A673 (cell line): ENCODE results near the gene RAB15.

Experiments
- EZH2 ChIP-seq: fragments of 200-600 bp; sonication (generic); IDR thresholded peaks from 2 replicates; pipeline ENCODE4 v1.6.1; 2017; ENCODE audit warnings: borderline replicate concordance, low read depth, mild to moderate bottlenecking, mixed read lengths, antibody characterized with exemption, low read length; ENCODE audit not compliant: poor library complexity, severe bottlenecking
- TF ChIP-seq, protein P1 (sequence below): fragments of 300-800, 200-600 bp; sonication (generic); conservative IDR thresholded peaks from 2 replicates; pipeline ENCODE4 v1.5.1; 2017; ENCODE audit warnings: low read depth, mild to moderate bottlenecking, antibody characterized with exemption, low read length, moderate library complexity, mixed read lengths

DNA sequence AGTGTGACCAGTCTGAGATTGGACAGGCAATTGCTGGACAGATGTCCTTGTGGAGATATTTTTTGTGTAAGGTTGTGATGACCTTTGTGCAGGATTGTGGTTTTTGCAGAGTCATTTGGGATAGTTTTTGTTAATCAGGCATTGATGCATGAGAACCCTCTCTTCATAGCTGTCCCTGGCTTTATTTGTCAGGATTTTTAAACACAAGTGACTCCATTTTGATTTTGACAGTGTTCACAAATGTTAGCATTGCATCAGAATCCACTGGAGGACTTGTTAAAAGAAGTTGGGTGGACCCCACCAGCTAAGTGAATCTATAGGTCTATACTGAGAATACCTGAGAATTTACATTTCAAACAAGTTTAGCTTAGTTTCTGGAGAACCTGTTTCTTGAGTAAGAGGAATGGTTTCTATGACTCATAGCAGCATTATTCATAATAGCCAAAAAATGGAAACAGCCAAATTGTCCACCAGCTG is 26.4 kb upstream of the RAB15 start:
- TF ChIP-seq, protein P1, sequence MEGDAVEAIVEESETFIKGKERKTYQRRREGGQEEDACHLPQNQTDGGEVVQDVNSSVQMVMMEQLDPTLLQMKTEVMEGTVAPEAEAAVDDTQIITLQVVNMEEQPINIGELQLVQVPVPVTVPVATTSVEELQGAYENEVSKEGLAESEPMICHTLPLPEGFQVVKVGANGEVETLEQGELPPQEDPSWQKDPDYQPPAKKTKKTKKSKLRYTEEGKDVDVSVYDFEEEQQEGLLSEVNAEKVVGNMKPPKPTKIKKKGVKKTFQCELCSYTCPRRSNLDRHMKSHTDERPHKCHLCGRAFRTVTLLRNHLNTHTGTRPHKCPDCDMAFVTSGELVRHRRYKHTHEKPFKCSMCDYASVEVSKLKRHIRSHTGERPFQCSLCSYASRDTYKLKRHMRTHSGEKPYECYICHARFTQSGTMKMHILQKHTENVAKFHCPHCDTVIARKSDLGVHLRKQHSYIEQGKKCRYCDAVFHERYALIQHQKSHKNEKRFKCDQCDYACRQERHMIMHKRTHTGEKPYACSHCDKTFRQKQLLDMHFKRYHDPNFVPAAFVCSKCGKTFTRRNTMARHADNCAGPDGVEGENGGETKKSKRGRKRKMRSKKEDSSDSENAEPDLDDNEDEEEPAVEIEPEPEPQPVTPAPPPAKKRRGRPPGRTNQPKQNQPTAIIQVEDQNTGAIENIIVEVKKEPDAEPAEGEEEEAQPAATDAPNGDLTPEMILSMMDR, result no peak
- TF ChIP-seq EZH2, result no peak
